Sciatic nerve (tissue), 2 donors: ENCODE measurements around the gene NPFF. TPM values are rescaled to one million over a fixed set of nuclear protein-coding genes. Genes with fewer than 3 reads are reported as not detected.
"Not testable (repeated sequence)": the region's sequence is repeated elsewhere in the genome, so short reads cannot be mapped to it uniquely, and the experiment has no call there.

Experiments used
- ATAC-seq: fragments of 200-7000 bp; cut with Tn5 transposase; one replicate; pipeline ENCODE4 v1.9.1; 2020; ENCODE audit warnings: mild to moderate bottlenecking, moderate library complexity
- DNase-seq: peaks from one replicate; pipeline ENCODE4 v3.0.0-alpha.2; 2020; ENCODE audit warnings: low spot score
- intact Hi-C: fragments of 100-400 bp; cut with DNase I; formaldehyde crosslinking; loops from one replicate; pipeline ENCODE4 v1.14.2; 2022
- total RNA-seq: library from RNA; stranded (reverse); fragmentation: NEBNext Ultra II Directional; extraction: Animal tissue kit (Norgen Biotek cat#: 25700); gene quantifications from one replicate; pipeline ENCODE4 v1.2.1, GENCODE V29; 2021
- donor health status: DM: no; HTN: no; CAD: no.
- donor health status: DM: no; HTN: no; CAD: no.

The NPFF gene
- total RNA-seq, result not detected

GRCh38 chr12:53506881-53507602 lies at the start of gene NPFF:
TSS of gene NPFF (minus strand) at chr12:53507484. CDS start at chr12:53507474, 10 bp downstream.
- no peak for ATAC-seq
- intact Hi-C loops, result loop anchor here (10.0 kb wide), 2 partner anchors 52 to 152 kb away; partner anchors contain the start of gene PCBP2
- no peak for DNase-seq

GRCh38 chr12:53552361-53553327 lies 45.4 kb upstream of the NPFF start:
- DNase-seq (no peak), ATAC-seq (no peak)
- intact Hi-C loops, result no loop called here

GRCh38 chr12:53551889-53552291 lies 44.6 kb upstream of the NPFF start:
- ATAC-seq (peak; percentile 36), DNase-seq (no peak)
- intact Hi-C loops, result no loop called here

- intact Hi-C loops, result no loop called here
- no peak for ATAC-seq
Observed at GRCh38 chr12:53550595-53550994, 43.3 kb upstream of the NPFF start.

GRCh38 chr12:53550131-53550530 lies 42.8 kb upstream of the NPFF start:
- ATAC-seq, DNase-seq, intact Hi-C loops: not testable (repeated sequence)

More at GRCh38 chr12:53550595-53550994, 43.3 kb upstream of the NPFF start:
- no peak for DNase-seq

GRCh38 chr12:53548354-53548753 lies 41.1 kb upstream of the NPFF start:
- intact Hi-C loops, result loop anchor here (10.0 kb wide), 1 partner anchor 126 kb away; the partner anchor contains the start of gene ATP5MC2
- ATAC-seq, DNase-seq: not testable (repeated sequence)

- peak; percentile 90 for ATAC-seq
- intact Hi-C loops, result loop anchor here (10.0 kb wide), 1 partner anchor 131 kb away; the partner anchor contains the start of gene ATP5MC2
- DNase-seq, result no peak
Observed at GRCh38 chr12:53543539-53543938, 36.3 kb upstream of the NPFF start.

- ATAC-seq, result no peak
- intact Hi-C loops, result no loop called here
- DNase-seq, result no peak
Observed at GRCh38 chr12:53539526-53539925, 32.2 kb upstream of the NPFF start.

- peak; percentile 94 for ATAC-seq
- no peak for DNase-seq
- intact Hi-C loops, result no loop called here
Observed at GRCh38 chr12:53538209-53538689, 31.0 kb upstream of the NPFF start.

GRCh38 chr12:53536962-53537361 lies 29.7 kb upstream of the NPFF start:
- intact Hi-C loops, result no loop called here
- ATAC-seq (no peak), DNase-seq (no peak)

- ATAC-seq (no peak), DNase-seq (no peak)
- intact Hi-C loops, result no loop called here
Observed at GRCh38 chr12:53533471-53533870, 26.2 kb upstream of the NPFF start.

- ATAC-seq (peak; percentile 25), DNase-seq (no peak)
- intact Hi-C loops, result no loop called here
Observed at GRCh38 chr12:53532524-53533445, 25.5 kb upstream of the NPFF start.

GRCh38 chr12:53532021-53532420 lies 24.7 kb upstream of the NPFF start:
- peak; percentile 10 for ATAC-seq
- DNase-seq, result no peak
- intact Hi-C loops, result no loop called here

- no peak for ATAC-seq
- intact Hi-C loops, result no loop called here
Observed at GRCh38 chr12:53530920-53531319, 23.6 kb upstream of the NPFF start.

GRCh38 chr12:53530061-53530460 lies 22.8 kb upstream of the NPFF start:
- intact Hi-C loops, result no loop called here
- DNase-seq, result no peak
- no peak for ATAC-seq

More at GRCh38 chr12:53530920-53531319, 23.6 kb upstream of the NPFF start:
- no peak for DNase-seq

GRCh38 chr12:53524476-53524875 lies 17.2 kb upstream of the NPFF start:
- intact Hi-C loops, result no loop called here
- ATAC-seq, result no peak
- no peak for DNase-seq

- intact Hi-C loops, result no loop called here
- no peak for DNase-seq
- no peak for ATAC-seq
Observed at GRCh38 chr12:53523131-53523530, 15.8 kb upstream of the NPFF start.

- no peak for ATAC-seq
- intact Hi-C loops, result no loop called here
- DNase-seq, result no peak
Observed at GRCh38 chr12:53518381-53518780, 11.1 kb upstream of the NPFF start.
